Endodermal cell (in vitro differentiated cells): ENCODE data around the gene CELA3A. TPM values are rescaled to one million over a fixed set of nuclear protein-coding genes. Genes with fewer than 3 reads are reported as not detected.
A peak's percentile ranks its signal among the peaks of the same experiment; 100 is the strongest.

Source experiments
- DNase-seq: peaks from one replicate; pipeline ENCODE4 v3.0.0-alpha.2; 2017
- H3K27ac ChIP-seq: 2 replicates; pipeline ENCODE4 v1.5.1; 2013; ENCODE audit warnings: mild to moderate bottlenecking, low read depth, low read length, moderate library complexity
- H3K27me3 ChIP-seq: 2 replicates; pipeline ENCODE4 v1.6.1; 2013; ENCODE audit warnings: mild to moderate bottlenecking, low read length, moderate library complexity; ENCODE audit not compliant: insufficient read depth, control insufficient read depth, poor library complexity, severe bottlenecking
- H3K36me3 ChIP-seq: 2 replicates; pipeline ENCODE4 v1.7.0; 2013; ENCODE audit warnings: mild to moderate bottlenecking, low read length, moderate library complexity; ENCODE audit not compliant: control insufficient read depth, insufficient read depth
- H3K4me1 ChIP-seq: one replicate; pipeline ENCODE4 v1.7.0; 2013; ENCODE audit warnings: low read length; ENCODE audit not compliant: control insufficient read depth, insufficient read depth
- H3K4me3 ChIP-seq: 2 replicates; pipeline ENCODE4 v1.5.1; 2013; ENCODE audit warnings: mild to moderate bottlenecking, low read length, moderate library complexity
- H3K9ac ChIP-seq: 2 replicates; pipeline ENCODE4 v1.6.1; 2013; ENCODE audit warnings: mild to moderate bottlenecking, low read length, moderate library complexity; ENCODE audit not compliant: poor library complexity, severe bottlenecking; ENCODE audit errors: extremely low read depth
- H3K9me3 ChIP-seq: 2 replicates; pipeline ENCODE4 v1.6.1; 2013; ENCODE audit warnings: mild to moderate bottlenecking, low read length, moderate library complexity; ENCODE audit not compliant: control insufficient read depth
- H3K27ac Mint-ChIP-seq: 2 replicates; pipeline ENCODE4 v1.8.0; 2020; ENCODE audit warnings: mixed read lengths
- H3K27me3 Mint-ChIP-seq: 2 replicates; pipeline ENCODE4 v1.8.0; 2021; ENCODE audit warnings: mild to moderate bottlenecking, mixed read lengths; ENCODE audit not compliant: insufficient read depth
- H3K36me3 Mint-ChIP-seq: 2 replicates; pipeline ENCODE4 v1.8.0; 2020; ENCODE audit warnings: low read depth, mixed read lengths
- H3K4me1 Mint-ChIP-seq: 2 replicates; pipeline ENCODE4 v1.8.0; 2020; ENCODE audit warnings: mixed read lengths
- H3K4me3 Mint-ChIP-seq: 2 replicates; pipeline ENCODE4 v1.8.0; 2020; ENCODE audit warnings: mild to moderate bottlenecking, moderate library complexity, mixed read lengths
- H3K9me3 Mint-ChIP-seq: 2 replicates; pipeline ENCODE4 v1.8.0; 2020; ENCODE audit warnings: mild to moderate bottlenecking, mixed read lengths
- WGBS, 2 experiments: methylation state at CpG; one replicate each; pipeline versions ENCODE4 v1.1.5 to v1.1.7; 2013; ENCODE audit warnings: missing lambda C conversion rate in 2 of 2, mixed read lengths in 1 of 2; ENCODE audit not compliant: insufficient coverage in 1 of 2, insufficient read length in 1 of 2; 5-methylcytosine and 5-hydroxymethylcytosine counted together
- total RNA-seq, 2 donors: library from RNA; stranded (reverse); fragmentation: NEBNext Ultra II Directional in 1 of 2; extraction: Animal tissue kit (Norgen Biotek cat#: 25700) in 1 of 2; gene quantifications; 2 replicates in 1 of 2; 3 replicates in 1 of 2; pipeline ENCODE4 v1.2.1, GENCODE V29; 2021
- TF ChIP-seq, protein P1 (sequence below): fragments of 200-600 bp; sonication (generic); conservative IDR thresholded peaks from 2 replicates; pipeline ENCODE4 v1.5.0; 2021; ENCODE audit warnings: antibody characterized with exemption, mild to moderate bottlenecking

The CELA3A gene
- total RNA-seq, 2 donors from 2014 or later, result not detected

DNA sequence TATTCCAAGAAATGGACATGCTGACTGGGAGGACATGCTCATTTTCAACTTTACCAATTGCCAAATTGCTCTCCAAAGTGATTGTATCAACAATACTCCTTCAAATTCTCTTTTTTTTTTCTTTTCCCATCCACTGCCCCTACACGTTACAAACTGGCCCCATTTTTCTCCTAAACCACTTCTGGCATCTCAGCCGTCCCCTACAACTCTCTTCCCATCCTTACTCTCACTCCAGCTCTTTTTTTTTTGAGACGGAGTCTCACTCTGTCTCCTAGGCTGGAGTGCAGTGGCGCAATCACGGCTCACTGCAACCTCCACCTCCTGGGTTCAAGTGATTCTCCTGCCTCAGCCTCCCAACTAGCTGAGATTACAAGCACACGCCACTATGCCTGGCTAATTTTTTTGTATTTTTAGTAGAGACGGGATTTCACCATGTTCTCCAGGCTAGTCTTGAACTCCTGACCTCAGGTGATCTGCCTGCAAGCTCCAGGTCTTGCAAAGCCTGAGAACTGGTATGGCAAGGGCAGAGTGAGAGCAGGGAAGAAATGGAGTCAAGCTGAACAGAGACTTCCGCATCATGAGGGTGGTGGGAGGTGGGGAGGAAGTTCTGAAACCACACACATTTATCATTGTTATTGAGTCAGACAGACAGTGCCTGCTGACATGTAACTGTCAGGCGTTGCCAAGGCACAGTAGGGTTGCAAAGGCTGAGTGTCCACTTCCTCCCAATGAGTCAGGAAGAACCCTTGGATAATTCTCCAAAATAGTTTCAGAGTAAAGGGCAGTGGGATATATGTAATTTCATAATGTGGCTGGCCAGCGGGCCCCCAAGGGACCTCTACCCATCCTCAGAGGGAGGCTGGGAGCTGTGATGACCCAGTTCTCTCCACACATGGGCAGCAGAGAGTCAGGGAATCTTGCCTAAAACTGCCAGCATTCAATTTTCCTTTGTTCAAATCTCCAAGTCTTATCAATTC is 17.4 kb downstream of the CELA3A start:
- Histone ChIP-seq H3K9me3 (no peaks in the 10 kb centered on the region), H3K36me3 (no peaks in the 10 kb centered on the region), H3K27me3 (no peaks in the 10 kb centered on the region), H3K4me1 (no peaks in the 10 kb centered on the region), H3K27ac (no peak overlapping the region), H3K9ac (no peak overlapping the region), H3K4me3 (no peak overlapping the region)
- Mint-ChIP-seq H3K27me3 (no peaks in the 10 kb centered on the region), H3K4me1 (peaks cover 6% of the 10 kb centered on the region), H3K4me3 (no peak overlapping the region), H3K27ac (no peak overlapping the region), H3K36me3 (no peaks in the 10 kb centered on the region), H3K9me3 (no peaks in the 10 kb centered on the region)
- DNase-seq, result no peak
- TF ChIP-seq, protein P1, sequence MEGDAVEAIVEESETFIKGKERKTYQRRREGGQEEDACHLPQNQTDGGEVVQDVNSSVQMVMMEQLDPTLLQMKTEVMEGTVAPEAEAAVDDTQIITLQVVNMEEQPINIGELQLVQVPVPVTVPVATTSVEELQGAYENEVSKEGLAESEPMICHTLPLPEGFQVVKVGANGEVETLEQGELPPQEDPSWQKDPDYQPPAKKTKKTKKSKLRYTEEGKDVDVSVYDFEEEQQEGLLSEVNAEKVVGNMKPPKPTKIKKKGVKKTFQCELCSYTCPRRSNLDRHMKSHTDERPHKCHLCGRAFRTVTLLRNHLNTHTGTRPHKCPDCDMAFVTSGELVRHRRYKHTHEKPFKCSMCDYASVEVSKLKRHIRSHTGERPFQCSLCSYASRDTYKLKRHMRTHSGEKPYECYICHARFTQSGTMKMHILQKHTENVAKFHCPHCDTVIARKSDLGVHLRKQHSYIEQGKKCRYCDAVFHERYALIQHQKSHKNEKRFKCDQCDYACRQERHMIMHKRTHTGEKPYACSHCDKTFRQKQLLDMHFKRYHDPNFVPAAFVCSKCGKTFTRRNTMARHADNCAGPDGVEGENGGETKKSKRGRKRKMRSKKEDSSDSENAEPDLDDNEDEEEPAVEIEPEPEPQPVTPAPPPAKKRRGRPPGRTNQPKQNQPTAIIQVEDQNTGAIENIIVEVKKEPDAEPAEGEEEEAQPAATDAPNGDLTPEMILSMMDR, result peak; percentile 72
- 76 to 81% methylated on average over 10 of the region's 10 CpGs for WGBS, 2 experiments

DNA sequence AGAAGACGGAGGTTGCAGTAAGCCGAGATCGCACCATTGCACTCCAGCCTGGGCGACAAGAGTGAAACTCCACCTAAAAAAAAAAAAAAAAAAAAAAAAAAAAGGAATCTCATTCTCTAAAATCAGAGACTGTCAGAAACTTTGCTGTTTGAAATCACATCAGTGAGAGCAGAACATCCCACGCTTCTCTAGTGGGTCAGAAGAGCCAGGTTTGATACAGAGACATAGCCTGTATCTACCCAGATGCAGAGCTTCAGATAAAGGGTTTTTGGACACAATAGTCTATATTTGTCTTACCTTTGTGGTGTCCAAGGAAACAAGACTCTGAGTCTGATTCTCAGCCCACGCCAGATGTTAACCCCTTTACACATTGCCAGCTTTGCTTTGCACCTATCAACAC is 19.6 kb downstream of the CELA3A start:
- H3K4me1 ChIP-seq, result peaks cover 4% of the 10 kb centered on the region
- no peak overlapping the region for H3K4me3 ChIP-seq
- H3K27ac ChIP-seq, result no peak overlapping the region

DNA sequence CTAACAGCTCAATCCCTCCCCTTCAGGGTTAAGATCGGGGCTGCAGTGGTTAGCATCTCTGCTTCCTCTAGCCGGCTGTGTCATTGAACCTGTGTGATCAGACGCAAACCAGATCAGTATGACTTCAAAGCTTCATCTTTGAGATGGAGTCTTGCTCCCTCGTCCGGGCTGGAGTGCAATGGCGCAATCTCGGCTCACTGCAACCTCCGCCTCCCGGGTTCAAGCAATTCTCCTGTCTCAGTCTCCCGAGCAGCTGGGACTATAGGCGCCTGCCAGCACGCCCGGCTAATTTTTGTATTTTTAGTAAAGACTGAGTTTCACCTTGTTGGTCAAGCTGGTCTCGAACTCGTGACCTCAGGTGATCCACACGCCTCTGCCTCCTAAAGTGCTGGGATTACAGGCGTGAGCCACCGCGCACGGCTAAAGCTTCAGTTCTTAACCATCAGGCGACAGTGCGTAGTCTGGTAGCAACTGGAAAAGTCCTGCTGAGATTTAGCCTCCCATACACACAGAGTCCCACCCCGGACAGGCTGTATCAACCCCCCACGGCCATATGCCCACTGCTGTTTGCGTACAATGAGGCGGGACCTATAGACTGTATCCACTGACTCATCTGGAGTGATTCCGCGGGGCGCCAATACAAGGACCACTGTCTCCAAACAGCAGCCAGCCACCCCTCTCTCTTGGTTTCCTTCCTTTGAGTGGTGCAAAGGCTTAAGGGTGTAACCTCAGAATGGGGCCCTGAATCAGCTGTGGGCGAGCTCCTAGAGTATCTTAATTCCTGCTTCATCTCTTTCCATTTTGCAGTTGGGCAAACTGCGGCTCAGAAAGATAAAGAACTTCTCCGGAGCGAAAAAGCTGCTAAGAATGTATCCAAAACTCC is 23.3 kb downstream of the CELA3A start:
- DNase-seq, result peak; percentile 86
- Histone ChIP-seq H3K4me3 (peak overlapping the region; percentile 98), H3K27ac (peak overlapping the region; percentile 90), H3K9ac (peak overlapping the region; percentile 98), H3K36me3 (no peaks in the 10 kb centered on the region), H3K9me3 (no peaks in the 10 kb centered on the region), H3K4me1 (peaks cover 4% of the 10 kb centered on the region), H3K27me3 (no peaks in the 10 kb centered on the region)
- WGBS, 2 experiments, result 32 to 33% methylated on average over 29 to 33 of the region's 33 CpGs
- H3K27ac Mint-ChIP-seq, result peak overlapping the region; percentile 89
- no peaks in the 10 kb centered on the region for H3K9me3 Mint-ChIP-seq
- peaks cover 26% of the 10 kb centered on the region for H3K4me1 Mint-ChIP-seq
- peak overlapping the region; percentile 87 for H3K4me3 Mint-ChIP-seq
- TF ChIP-seq, protein P1, result no peak
- H3K36me3 Mint-ChIP-seq, result peaks cover 2% of the 10 kb centered on the region
- no peaks in the 10 kb centered on the region for H3K27me3 Mint-ChIP-seq

More for the DNA sequence above, 19.6 kb downstream of the CELA3A start:
- TF ChIP-seq, protein P1, result no peak
- Mint-ChIP-seq H3K9me3 (no peaks in the 10 kb centered on the region), H3K27ac (no peak overlapping the region), H3K4me3 (no peak overlapping the region), H3K4me1 (peaks cover 13% of the 10 kb centered on the region), H3K36me3 (no peaks in the 10 kb centered on the region), H3K27me3 (no peaks in the 10 kb centered on the region)
- no peaks in the 10 kb centered on the region for H3K36me3 ChIP-seq
- H3K9me3 ChIP-seq, result no peaks in the 10 kb centered on the region
- H3K9ac ChIP-seq, result no peak overlapping the region
- no peak for DNase-seq
- H3K27me3 ChIP-seq, result no peaks in the 10 kb centered on the region
- WGBS, 2 experiments, result 92 to 95% methylated on average over 4 to 6 of the region's 6 CpGs
